T-helper 9 cell (primary cell): ENCODE measurements around the gene RAC3.
A peak's percentile ranks its signal among the peaks of the same experiment; 100 is the strongest.
"Not testable (repeated sequence)": the region's sequence is repeated elsewhere in the genome, so short reads cannot be mapped to it uniquely, and the experiment has no call there.

Experiments
- DNase-seq: peaks from one replicate; pipeline ENCODE4 v3.0.0-alpha.2; 2020

The RAC3 gene

DNA sequence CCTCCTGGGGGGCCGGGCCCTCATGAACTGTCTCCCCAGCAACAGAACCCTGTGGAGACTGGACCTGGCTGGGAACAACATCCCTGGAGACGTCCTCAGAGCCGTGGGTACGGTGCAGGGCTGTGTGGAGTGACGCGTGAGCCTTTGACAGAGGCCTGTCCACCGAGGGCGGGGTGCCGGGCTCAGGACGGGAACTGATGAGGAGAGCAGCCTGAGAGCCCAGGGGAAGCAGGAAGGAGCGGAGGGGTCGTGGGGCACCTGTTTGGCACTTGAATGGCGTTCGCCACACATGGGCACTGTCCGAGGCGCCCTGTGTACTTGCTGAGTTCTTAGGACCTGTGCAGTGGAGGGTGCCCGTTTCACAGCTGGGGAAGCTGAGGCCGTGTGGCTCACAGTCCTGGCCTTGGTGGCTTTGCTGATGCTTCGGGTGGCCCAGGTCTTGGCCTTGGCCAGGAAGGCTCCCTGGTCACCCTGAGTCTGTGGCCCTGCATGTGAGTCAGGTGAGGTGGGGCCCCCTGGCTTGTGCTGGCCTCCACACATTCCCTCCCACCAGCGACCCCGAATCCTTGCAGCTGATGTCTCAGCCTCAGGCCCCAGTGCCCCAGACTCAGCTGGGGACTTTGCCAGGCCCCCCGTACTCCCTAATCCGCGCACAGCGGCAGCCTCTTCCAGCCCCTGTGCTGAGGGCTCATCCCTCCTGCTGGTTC lies 5.9 kb upstream of the RAC3 start:
- DNase-seq, result no peak

DNA sequence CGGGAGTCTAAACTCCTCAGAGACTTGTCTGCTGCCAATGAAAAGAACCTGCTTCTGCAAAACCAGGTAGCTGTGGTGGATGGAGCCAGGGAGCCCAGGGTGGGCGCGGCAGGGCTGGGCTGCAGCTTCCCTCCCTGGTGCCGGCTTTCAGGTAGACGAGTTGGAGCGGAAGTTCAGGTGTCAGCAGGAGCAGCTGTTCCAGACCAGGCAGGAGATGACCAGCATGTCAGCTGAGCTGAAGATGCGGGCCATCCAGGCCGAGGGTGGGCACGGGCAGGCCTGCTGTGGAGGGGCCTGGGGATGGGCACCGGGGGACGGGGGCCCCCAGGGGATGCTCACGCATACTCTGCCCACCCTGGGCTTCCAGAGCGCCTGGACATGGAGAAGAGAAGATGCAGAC lies 3.2 kb upstream of the RAC3 start:
- no peak for DNase-seq

DNA sequence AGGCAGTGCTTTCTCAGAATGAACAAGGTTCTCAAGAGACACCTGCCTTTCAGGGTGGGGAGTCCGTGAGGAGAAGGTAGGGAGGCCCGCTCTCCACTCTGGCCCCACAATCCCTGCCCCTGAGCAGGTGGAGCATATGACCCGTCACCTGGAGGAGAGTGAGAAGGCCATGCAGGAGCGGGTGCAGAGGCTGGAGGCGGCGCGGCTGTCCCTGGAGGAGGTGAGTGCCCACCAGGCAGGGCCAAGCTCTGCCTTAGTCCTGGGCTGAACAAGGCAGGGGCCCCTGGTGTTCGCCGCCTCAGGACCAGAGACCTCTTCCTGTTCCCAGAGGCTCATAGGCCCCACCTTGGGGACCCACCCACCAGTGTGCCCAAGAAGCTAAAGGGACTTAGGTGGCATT lies 2.5 kb upstream of the RAC3 start:
- no peak for DNase-seq

DNA sequence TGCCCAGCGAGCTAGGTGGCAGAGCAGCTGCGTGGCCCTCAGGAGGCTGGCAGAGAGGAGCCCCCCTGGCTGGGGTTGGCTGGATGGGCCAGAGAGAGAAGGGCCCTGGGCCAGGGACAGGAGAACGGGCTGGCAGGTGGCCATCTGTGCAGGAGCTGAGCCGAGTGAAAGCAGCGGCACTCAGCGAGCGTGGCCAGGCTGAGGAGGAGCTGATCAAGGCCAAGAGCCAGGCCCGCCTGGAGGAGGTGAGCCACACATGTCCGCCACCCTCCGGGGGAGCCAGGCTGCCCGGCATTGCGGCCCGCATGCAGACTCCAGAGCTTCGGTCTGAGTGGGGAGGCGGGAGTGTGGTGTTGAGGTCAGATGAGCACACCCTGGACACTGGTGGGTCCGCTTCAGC lies 2.1 kb upstream of the RAC3 start:
- no peak for DNase-seq

DNA sequence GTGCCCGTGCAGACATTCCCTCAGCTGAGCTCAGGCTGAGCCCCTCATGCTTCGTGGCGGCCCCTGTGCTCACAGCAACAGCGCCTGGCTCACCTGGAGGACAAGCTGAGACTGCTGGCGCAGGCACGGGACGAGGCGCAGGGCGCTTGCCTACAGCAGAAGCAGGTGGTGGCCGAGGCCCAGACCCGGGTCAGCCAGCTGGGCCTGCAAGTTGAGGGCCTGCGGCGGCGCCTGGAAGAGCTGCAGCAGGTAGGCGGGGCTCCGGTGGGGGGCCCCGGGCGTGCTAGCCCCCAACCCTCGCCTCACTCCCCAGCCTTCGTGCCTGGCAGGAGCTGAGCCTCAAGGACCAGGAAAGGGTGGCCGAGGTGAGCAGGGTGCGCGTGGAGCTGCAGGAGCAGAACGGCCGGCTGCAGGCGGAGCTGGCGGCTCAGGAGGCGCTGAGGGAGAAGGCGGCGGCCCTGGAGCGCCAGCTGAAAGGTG lies 1.4 kb upstream of the RAC3 start:
- no peak for DNase-seq

DNA sequence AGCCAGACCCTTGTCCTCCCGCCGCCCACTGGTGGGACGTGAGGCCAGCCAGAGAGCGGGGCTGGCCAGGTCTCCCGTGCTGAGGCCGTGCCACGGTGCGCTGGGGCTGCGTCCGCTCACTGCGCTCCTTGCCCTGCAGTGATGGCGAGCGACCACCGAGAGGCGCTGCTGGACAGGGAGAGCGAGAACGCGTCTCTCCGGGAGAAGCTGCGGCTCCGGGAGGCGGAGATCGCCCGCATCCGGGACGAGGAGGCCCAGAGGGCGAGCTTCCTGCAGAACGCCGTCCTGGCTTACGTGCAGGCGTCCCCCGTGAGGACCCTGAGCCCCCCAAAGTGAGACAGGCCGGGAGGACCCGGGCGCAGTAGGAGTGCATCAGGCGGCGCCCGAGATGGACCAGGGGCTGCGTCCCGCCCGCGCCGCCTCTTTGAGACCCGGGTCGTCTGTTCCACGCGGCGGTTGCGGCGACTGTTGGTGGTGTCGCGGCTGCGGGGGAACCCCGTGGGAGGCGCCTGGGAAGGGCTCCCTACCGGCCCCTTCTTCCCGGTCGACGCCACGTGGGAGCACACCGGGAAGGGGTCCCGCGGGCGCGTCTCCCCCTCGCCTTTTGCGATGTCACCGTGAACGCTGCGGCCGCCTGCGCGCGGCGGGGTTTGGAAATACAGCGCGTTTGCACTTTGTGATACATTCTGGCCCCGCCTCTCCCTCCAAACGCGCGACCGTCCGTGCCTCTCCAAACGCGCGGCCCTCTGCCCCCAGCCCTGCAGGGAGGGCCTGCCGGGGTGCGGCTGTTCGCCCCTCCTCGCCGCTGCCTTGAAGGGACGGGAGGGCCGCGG lies 792 bp upstream of the RAC3 start:
- peak; percentile 80 for DNase-seq

DNA sequence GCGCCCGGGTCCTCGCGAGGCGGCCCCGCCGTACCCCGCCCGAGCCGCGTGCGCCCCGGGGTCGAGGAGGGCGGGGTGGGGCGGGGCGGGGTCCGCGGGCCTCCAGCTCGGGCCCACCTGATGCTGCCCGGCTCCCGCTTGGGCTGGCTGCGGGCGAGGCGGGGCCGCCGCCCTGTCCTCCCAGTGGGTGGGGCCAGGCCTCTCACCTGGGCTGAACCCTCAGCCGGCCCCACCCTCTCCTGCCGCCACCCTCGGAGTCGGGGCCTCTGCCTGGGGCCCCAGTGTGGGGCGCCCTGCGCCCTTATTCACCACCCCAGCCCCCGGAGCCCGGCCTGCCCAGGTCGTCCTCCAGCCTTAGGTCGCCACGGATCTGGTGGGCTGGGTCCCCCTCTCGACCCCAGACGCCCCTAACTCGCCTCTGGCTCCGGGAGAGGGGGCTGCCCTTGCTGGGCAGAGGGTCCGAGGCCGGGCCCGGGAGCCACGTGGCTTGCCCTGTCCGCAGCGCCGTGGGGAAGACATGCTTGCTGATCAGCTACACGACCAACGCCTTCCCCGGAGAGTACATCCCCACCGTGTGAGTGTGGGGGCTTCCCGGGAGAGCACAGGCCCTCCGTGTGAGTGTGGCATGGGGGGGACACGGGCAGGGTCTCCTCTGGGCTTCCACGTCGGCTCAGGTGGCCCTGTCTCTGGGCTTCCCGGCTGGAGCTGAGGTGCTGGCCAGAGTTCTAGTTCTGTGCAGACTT lies 578 bp downstream of the RAC3 start:
- no peak for DNase-seq

DNA sequence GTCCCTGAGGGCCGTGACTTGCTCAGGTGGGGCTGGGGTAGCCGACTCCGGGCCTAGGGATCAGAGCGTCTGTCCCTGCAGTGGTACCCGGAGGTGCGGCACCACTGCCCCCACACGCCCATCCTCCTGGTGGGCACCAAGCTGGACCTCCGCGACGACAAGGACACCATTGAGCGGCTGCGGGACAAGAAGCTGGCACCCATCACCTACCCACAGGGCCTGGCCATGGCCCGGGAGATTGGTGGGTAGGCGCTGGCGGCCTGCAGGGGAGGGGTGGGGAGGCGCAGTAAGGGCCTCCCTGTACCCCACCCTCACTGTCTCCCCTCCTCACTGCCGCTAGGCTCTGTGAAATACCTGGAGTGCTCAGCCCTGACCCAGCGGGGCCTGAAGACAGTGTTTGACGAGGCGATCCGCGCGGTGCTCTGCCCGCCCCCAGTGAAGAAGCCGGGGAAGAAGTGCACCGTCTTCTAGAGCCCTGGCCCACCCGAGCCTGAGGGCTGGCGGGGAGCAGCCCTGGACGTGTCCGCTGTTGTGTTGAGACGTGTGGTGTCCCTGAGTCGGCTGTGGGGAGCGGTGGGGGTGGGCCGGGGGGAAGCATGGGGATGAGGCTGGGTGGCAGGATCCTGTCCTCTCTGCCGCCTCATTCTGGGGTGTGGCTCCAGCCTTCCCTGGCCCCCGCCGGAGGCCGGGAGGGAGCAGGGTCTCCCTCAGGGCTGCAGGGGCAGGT lies 2.0 kb downstream of the RAC3 start:
- DNase-seq, result no peak

DNA sequence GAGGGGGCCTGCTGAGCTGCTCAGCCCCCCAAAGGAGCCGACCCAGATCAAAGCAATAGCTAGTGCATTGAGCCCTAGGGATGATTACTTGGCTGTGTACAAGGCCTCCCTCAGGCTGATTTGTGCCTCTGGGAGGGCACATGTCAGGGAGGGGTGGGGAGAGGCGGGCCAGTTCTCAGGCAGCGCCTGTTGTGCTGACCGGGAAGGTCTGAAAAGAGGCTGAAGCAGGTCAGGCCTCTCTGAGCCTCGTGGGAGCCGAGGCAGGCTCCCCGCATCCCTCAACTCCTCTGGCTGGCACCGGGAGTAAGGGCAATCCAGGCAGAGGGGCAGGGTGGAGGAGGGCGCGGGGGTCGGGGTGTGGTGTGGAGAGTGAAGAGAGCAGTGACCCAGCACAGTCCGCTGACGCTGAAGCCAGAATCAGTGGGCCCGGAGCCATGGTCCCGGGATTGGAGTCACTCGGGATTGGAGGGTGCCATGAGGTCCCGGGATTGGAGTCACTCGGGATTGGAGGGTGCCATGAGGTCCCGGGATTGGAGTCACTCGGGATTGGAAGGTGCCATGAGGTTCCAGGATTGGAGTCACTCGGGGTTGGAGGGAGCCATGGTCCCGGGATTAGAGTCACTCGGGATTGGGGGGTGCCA lies 3.0 kb downstream of the RAC3 start:
- DNase-seq, result no peak

DNA sequence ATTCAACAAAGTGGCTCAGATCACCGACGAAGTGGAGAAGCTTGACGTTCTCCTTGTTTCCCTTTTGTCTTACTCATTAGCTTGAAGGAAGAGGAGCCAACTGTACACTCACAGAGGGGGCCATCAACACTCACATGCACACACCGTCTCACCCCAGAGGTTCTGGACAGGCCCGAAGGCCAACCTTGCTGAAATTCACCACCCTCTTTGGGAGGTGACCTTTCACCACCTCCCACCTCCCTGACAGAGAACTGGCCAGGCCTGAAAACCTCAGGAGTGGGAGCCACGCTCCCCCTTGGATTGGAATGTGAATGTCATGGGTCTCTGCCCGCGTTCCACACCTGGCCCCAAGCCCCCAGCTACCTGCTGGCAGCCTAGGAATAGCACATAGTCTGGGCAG lies 4.0 kb downstream of the RAC3 start:
- no peak for DNase-seq

DNA sequence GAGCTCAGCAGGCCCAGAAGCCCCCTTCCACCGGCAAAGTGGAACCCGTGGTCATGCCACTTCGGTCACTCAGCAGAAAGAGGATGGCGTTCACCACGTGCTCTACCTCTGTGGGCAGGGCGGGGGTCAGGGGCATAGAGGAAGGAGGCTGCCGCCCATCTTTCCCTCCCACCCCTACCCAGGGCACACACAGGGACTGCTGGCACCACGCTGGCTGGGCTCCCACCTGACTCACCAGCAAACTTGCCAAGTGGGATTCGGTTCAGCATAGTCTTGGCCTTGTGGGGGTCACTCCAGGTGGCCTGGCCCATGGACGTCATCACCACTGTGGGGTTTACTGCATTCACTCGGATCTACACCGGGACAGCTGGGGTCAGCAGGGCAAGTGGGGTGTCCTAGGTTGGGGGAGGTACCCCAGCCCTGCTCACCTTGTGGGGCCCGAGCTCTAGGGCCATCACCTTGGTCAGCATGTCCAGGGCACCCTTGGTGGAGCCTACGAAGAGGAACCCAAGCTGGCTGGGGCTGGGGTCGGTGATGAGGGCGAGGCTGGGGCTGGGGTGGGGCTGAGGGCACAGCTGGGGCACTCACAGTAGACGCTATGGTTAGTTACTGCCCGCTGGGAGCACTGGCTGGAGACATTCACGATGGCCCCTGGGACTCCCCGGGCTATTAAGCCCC lies 4.6 kb downstream of the RAC3 start:
- no peak for DNase-seq

DNA sequence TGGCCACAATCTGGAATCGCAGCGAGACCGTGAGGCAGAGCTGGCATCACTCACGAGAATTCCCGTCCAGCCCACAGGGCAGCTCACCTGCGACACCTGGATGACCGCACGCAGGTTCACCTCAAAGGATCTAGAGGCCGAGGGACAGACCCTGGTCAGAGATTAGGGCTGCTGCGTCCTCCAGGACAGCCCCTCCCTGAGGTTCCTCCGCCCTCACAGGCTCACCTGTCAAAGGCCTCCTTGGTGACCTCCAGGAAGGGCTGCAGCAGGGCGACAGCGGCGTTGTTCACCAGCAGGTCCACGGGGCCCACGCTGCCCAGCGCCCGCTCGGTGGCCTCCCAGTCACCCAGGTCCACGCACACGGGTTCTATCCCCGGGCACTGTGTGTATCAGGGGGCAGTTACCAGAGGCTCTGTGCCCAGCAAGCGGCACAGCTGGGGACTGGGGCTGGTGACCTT lies 5.2 kb downstream of the RAC3 start:
- DNase-seq, result no peak

DNA sequence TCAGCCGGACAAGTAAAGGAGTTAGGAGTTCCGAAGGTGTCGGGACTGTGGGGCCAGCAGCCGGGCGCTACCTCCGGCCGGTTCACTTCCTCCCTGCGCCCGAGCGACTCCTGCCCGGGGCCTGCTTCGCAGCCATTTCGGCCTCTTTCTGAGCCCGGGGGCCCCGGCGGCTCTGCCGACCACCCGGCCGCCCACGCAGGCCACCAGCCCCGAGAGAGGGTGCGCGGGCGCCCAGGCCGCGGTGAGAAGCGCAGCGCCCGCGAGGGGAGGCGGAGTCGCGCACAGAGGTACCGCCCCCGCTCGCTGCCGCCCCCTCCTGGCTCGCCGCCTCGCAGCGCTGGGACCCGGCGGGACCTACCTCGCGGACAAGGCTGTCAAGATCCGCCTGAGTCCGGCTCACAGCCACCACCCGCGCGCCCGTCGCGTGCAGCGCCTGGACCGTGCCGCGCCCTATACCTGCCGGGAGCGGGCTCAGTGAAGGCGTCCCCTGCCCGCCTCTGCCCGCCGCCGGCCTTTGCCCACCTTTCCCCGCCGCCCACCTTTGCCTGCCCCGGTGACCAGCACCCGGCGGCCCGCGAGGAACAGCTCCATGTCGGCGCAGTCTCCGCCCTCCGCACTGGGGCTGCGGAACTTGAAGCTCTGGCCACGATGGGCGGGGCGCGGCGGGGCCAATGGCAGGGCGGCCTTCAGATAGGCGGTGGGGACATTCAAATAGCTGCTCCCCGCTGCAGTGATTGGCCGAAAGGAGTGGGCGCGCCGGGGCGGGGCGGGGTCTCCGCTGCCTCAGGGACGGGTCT lies 5.8 kb downstream of the RAC3 start, which contains the start of gene DCXR:
Gene DCXR, minus strand, starts transcription at position 606 of the 797 bp plus-strand sequence. Its CDS starts 15 bp downstream, at position 591.
- peak; percentile 91 for DNase-seq

DNA sequence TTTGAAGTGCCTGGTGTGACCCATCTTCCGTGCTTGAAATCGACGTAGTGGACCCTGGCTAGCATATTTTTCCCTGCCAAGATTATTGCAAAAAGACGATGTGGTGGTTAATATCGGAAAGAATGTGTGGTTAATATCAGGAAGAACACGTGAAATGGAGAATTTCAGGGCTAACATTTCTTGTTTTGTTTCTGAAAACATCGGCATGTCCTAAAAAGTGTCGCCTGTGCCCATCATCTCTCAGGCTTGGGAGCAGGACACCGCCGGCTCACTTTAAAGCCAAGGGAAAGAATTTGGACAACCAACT lies 6.4 kb downstream of the RAC3 start:
- DNase-seq, result no peak

DNA sequence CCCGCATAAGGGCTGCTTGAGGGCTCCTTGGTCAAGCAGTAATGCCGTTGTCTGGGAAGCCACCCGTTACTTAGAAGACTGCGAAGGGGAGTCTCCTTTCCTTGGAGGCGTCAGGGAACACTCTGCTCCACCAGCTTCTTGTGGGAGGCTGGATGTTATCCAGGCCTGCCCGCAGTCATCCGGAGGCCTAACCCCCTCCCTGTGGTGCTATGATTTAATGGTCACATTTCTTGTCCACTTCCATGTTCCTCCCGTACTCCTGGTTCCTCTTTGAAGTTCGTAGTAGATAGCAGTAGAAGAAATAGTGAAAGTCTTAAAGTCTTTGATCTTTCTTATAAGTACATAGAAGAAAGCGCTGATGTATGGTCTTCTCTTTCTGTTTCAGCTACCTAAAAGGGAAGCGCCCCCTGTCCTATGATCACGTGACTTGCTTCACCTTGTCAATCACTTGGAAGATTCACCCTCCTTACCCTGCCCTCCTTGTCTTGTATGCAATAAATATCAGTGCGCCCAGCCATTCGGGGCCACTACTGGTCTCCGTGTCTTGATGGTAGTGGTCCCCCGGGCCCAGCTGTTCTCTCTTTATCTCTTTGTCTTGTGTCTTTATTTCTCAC lies 7.4 kb downstream of the RAC3 start:
- not testable (repeated sequence) for DNase-seq

DNA sequence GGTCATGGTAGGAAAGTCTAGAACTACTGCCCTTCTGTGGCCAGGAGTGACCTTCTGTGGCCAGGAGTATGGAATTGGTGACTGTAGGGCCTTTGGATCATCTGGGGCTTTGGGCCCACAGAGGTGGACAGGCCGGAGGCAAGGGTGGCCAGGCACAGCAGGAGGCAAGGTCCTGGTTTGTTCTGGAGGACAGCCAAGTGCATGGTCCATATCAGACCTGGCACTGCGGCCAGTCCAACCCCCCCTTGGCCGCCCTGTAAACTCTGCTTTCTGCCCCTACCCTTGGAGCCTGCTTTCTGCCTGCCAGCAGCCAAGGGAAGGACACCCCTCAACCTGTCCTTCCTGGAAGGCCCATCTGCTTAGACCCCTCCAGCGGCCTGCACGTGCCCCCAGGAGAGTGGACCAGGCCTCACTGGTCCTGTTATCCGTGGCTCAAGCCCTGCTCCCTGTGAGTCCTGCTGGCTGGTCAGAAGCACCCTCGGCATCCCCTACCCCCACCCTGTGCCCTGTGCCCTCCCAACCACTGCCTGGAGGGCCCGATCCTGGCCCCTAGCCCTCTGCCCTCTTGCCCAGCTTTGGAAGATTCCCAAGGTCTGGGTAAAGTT lies 8.3 kb downstream of the RAC3 start:
- DNase-seq, result no peak

DNA sequence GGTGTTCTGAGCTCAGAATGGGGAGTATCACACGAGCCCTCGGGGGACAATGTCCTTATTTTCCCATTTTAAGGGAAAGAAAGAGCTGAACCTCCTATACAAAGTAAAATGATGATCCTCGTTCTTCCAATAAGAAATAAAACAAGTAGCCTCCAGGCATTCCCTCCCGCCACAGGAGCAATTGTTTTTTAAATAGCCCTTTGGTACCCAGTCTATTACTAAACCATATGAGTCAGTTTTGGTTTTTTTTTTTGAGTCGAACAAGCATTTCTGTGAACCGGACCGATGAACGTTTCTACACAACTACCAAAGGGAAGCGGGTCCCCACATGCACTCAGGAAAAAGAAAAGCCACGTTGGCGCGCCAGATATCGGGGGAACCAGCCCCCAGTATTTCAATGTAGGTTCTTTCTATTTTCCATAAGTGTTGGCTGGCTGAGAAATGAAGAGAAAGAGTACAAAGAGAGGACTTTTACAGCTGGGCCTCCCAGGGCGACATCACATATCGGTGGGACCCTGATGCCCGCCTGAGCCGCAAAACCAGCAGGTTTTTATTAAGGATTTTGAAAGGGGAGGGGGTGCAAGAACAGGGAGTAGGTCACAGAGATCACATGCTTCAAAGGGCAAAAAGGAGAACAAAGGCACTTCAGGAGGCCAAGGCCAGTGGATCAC lies 9.8 kb downstream of the RAC3 start:
- no peak for DNase-seq

DNA sequence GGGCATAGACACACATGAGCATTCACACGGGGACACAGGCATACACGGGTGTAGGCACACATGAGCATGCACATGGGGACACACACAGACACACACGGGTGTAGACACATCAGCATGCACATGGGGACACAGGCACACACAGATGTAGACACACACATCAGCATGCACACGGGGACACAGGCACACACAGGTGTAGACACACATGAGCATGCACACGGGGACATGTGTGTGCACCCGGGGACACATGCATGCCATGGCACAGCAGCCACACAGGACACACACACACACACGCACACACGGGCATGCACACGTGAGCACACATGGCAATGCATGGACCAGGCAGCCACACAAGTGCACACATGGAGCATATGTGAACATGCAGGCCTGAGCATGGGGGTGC lies 11.2 kb downstream of the RAC3 start:
- no peak for DNase-seq

DNA sequence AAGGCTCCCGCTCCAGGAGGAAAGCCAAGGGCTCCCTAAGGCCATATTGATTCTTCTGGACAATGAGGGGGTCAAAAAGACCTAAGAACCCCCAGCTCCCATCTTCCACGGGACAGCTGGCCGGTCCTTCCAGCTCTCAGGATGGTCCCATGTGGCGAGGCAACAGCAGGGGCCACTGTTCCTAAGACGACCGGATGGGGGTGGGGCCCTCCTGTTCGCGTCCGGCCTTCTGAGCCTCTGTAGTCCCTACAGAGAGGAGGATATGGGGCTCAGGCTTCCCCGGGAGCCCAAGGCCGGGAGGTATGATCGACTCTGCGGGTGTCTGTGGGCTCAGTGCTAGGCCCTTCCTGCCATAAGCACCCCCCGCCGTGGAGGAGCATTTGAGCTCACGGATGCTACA lies 12.0 kb downstream of the RAC3 start:
- DNase-seq, result no peak
